ENCODE data around the gene XRCC1.

- TF ChIP-seq CTCF (IDR thresholded peaks at IDR 0.05) (no peak), ZFX (IDR thresholded peaks at IDR 0.05; ENCODE audit: borderline replicate concordance) (no peak)
These were observed 67.4 kb downstream of the XRCC1 start for GRCh38 chr19:43507880-43508279.

Measured in 22Rv1 (cell line).